Thyroid gland (tissue), 4 donors: ENCODE data around the gene PBX1. TPM values are rescaled to one million over a fixed set of nuclear protein-coding genes. Genes with fewer than 3 reads are reported as not detected.

Experiments used
- DNase-seq, 2 donors: peaks; one replicate each; pipeline ENCODE4 v3.0.0-alpha.2; 2019
- H3K27ac ChIP-seq, 3 donors: fragments of 200-600 bp; sonication (generic); 1 replicate in 2 of 3; 2 replicates in 1 of 3; pipeline ENCODE4 v1.5.1; 2016 to 2019; ENCODE audit warnings: mild to moderate bottlenecking in 1 of 3, moderate library complexity in 1 of 3
- H3K27me3 ChIP-seq: fragments of 200-600 bp; sonication (generic); one replicate; pipeline ENCODE4 v1.5.1; 2019
- H3K36me3 ChIP-seq, 2 donors: fragments of 200-600 bp; sonication (generic); one replicate each; pipeline ENCODE4 v1.5.1; 2016 to 2019
- H3K4me1 ChIP-seq, 2 donors: fragments of 200-600 bp; sonication (generic); one replicate each; pipeline ENCODE4 v1.5.1; 2017 to 2019
- H3K4me3 ChIP-seq, 3 donors: fragments of 200-600 bp; sonication (generic); replicated peaks in 1 of 3; 1 replicate in 2 of 3; 2 replicates in 1 of 3; pipeline ENCODE4 v1.5.1; 2016; ENCODE audit warnings: mild to moderate bottlenecking in 1 of 3
- H3K9me3 ChIP-seq: fragments of 200-600 bp; sonication (generic); one replicate; pipeline ENCODE4 v1.5.1; 2017
- POLR2A ChIP-seq, 2 donors: fragments of 450-650 bp; IDR thresholded peaks; one replicate each; pipeline ENCODE4 v1.6.1; 2017; ENCODE audit warnings: antibody characterized with exemption in 2 of 2, mild to moderate bottlenecking in 2 of 2, moderate library complexity in 1 of 2
- WGBS, 2 donors: methylation state at CpG; one replicate each; pipeline ENCODE4 v1.1.5; 2017; 5-methylcytosine and 5-hydroxymethylcytosine counted together
- intact Hi-C: fragments of 100-400 bp; cut with DNase I; formaldehyde crosslinking; loops from one replicate; pipeline ENCODE4 v1.15.1; 2023
- total RNA-seq, 4 donors: library from RNA; depleted of rRNA; stranded (reverse); fragments of >200 nt; gene quantifications; one replicate each; pipeline ENCODE4 v1.2.3, GENCODE V29; 2016
- TF ChIP-seq, protein P1 (sequence below), 6 experiments: fragments of 200-600 bp in 3 of 6; fragments of 450-650 bp in 3 of 6; sonication (generic) in 3 of 6; IDR thresholded peaks; one replicate each; pipeline ENCODE4 v1.5.1; 2016 to 2019; ENCODE audit warnings: antibody characterized with exemption in 6 of 6, mild to moderate bottlenecking in 2 of 6, inconsistent platforms in 1 of 6, moderate library complexity in 1 of 6

Gene PBX1
- total RNA-seq, 4 donors from 2014 or later: 79.0 to 159 (median 102) TPM

DNA sequence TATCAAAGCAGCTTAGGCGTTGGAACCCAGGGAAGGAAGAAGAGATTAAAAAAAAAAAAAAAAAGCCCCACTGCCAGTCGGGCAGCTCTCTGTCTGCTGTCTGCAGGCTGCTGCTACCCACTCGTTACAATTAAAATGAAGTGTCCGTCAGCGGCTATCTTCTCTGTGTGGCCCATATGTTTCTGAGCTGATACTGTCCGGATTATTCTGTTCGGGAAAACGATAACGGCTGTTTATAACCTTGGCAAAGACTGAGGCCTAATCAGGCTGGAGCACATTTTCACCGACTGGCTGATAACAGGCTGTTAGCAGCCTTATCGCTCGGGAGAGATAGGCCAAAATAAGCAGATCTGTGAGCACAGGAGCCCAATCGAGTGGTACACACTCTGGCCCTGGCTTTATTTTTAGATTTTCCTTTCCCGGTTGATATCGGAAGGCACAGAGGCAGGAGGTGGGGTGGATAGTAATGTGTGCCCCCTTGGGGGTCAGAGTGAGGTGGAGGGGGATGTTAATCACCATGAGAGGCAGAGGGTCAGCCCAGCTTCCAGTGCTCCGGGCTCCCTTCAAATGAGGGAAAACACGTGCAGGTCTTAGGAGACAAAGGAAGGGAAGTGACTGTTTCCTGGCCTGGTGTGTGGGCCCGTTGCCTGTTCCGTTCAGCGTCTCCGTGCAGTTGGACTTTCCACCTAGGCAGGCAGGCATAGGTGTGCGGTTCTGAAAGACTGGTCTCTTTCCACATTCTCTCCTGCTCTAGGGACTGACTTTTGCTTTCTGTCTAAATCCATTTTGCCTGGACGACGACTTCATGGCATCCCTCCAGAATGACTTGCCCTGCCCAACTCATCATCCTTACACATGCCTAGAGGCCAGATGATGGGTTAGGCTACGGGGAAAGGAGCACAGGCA lies 153.4 kb downstream of the PBX1 start:
- TF ChIP-seq, protein P1, sequence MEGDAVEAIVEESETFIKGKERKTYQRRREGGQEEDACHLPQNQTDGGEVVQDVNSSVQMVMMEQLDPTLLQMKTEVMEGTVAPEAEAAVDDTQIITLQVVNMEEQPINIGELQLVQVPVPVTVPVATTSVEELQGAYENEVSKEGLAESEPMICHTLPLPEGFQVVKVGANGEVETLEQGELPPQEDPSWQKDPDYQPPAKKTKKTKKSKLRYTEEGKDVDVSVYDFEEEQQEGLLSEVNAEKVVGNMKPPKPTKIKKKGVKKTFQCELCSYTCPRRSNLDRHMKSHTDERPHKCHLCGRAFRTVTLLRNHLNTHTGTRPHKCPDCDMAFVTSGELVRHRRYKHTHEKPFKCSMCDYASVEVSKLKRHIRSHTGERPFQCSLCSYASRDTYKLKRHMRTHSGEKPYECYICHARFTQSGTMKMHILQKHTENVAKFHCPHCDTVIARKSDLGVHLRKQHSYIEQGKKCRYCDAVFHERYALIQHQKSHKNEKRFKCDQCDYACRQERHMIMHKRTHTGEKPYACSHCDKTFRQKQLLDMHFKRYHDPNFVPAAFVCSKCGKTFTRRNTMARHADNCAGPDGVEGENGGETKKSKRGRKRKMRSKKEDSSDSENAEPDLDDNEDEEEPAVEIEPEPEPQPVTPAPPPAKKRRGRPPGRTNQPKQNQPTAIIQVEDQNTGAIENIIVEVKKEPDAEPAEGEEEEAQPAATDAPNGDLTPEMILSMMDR (IDR thresholded peaks at IDR 0.05): no peak
- TF ChIP-seq POLR2A (IDR thresholded peaks at IDR 0.05): no peak
- 61 to 62% methylated on average over 24 to 25 of the region's 25 CpGs for WGBS, 2 donors
- peaks cover 25 to 47% of the 10 kb centered on the region in 2 donors for H3K4me1 ChIP-seq
- H3K9me3 ChIP-seq: no peaks in the 10 kb centered on the region
- intact Hi-C loops: no loop called here
- no peak overlapping the region for H3K4me3 ChIP-seq
- no peaks in the 10 kb centered on the region for H3K36me3 ChIP-seq
- no peaks in the 10 kb centered on the region for H3K27me3 ChIP-seq
- DNase-seq: no peak
- no peak overlapping the region for H3K27ac ChIP-seq

DNA sequence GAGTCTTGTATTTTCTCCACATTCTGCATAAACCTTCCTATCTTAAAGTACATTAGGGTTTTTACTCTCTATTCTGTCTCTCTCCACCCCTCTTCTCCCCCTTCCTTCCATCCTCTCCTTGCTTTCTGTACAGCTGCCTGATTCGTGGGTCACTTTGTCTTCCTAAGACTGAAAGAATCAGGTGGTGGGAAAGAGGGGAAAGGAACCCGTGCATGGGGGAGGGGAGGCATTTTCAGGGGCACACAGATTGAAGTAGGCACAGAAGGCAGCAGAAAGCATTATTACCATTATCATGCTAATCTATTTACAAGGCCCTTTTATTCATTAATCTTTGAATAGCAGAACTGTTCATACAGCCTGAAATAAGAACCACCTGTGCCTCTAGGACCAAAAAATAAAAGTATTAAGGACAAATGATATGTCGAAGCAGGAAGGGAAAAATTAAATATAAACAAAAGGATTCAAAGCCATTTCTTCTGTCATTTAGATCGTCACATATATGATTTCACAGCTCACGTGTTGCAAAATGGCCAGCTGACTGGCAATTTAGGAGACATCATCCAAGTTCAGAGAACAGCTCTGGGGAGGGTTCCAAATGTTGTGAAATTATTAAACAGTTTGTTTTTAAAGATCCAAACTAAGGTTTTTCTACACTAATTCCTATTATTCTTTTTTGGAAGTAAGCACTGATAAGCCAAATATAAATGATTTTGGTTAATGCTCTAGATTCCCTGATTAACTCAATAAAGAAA lies 154.6 kb downstream of the PBX1 start:
- Histone ChIP-seq H3K4me1 (peaks cover 17 to 42% of the 10 kb centered on the region in 2 donors), H3K36me3 (no peaks in the 10 kb centered on the region), H3K4me3 (no peak overlapping the region), H3K9me3 (no peaks in the 10 kb centered on the region), H3K27me3 (no peaks in the 10 kb centered on the region), H3K27ac (no peak overlapping the region)
- DNase-seq: no peak
- intact Hi-C loops: no loop called here
- TF ChIP-seq, protein P1 (IDR thresholded peaks at IDR 0.05): no peak
- no peak for TF ChIP-seq POLR2A (IDR thresholded peaks at IDR 0.05)
- 56 to 71% methylated on average over 5 of the region's 5 CpGs for WGBS, 2 donors

GRCh38 chr1:164716992-164717703 lies 158.2 kb downstream of the PBX1 start:
- no peaks in the 10 kb centered on the region for H3K9me3 ChIP-seq
- no peaks in the 10 kb centered on the region for H3K27me3 ChIP-seq
- H3K4me3 ChIP-seq: no peak overlapping the region
- intact Hi-C loops: no loop called here
- H3K36me3 ChIP-seq: no peaks in the 10 kb centered on the region
- H3K4me1 ChIP-seq: peaks cover 41 to 50% of the 10 kb centered on the region in 2 donors
- WGBS, 2 donors: 83 to 91% methylated on average over 8 of the region's 8 CpGs
- no peak for DNase-seq
- TF ChIP-seq POLR2A (IDR thresholded peaks at IDR 0.05): no peak
- TF ChIP-seq, protein P1 (IDR thresholded peaks at IDR 0.05): no peak
- no peak overlapping the region for H3K27ac ChIP-seq

- DNase-seq: no peak
- 8 to 30% methylated on average over 1 of the region's 1 CpG for WGBS, 2 donors
- Histone ChIP-seq H3K4me1 (peaks cover 41 to 42% of the 10 kb centered on the region in 2 donors), H3K27ac (no peak overlapping the region), H3K9me3 (no peaks in the 10 kb centered on the region), H3K4me3 (no peak overlapping the region), H3K27me3 (no peaks in the 10 kb centered on the region), H3K36me3 (no peaks in the 10 kb centered on the region)
- intact Hi-C loops: no loop called here
- TF ChIP-seq, protein P1 (IDR thresholded peaks at IDR 0.05): no peak
- no peak for TF ChIP-seq POLR2A (IDR thresholded peaks at IDR 0.05)
Measured at GRCh38 chr1:164718821-164719220, 159.8 kb downstream of the PBX1 start.
